Neural progenitor cell (in vitro differentiated cells): ENCODE measurements around the gene TPCN2. TPM values are rescaled to one million over a fixed set of nuclear protein-coding genes. Genes with fewer than 3 reads are reported as not detected.

Experiments used
- DNase-seq: peaks from one replicate; pipeline ENCODE4 v3.0.0-alpha.2; 2016; ENCODE audit warnings: low spot score
- H2AFZ ChIP-seq: fragments of 200-600 bp; sonication (generic); replicated peaks from 2 replicates; pipeline ENCODE4 v1.6.1; 2016; ENCODE audit warnings: antibody characterized with exemption
- H3F3A ChIP-seq: fragments of 200-600 bp; sonication (generic); 2 replicates; pipeline ENCODE4 v1.6.1; 2016; ENCODE audit warnings: antibody characterized with exemption, low read depth
- H3K27ac ChIP-seq: fragments of 200-600 bp; sonication (generic); 2 replicates; pipeline ENCODE4 v1.5.1; 2016; ENCODE audit warnings: mild to moderate bottlenecking
- H3K27me3 ChIP-seq: fragments of 200-600 bp; sonication (generic); 2 replicates; pipeline ENCODE4 v1.6.1; 2016; ENCODE audit warnings: mild to moderate bottlenecking, moderate library complexity
- H3K36me3 ChIP-seq: fragments of 200-600 bp; sonication (generic); 2 replicates; pipeline ENCODE4 v1.5.1; 2016
- H3K4me1 ChIP-seq: fragments of 200-600 bp; sonication (generic); 2 replicates; pipeline ENCODE4 v1.6.1; 2016; ENCODE audit warnings: mixed run types
- H3K4me2 ChIP-seq: fragments of 200-600 bp; sonication (generic); 2 replicates; pipeline ENCODE4 v1.6.1; 2016
- H3K4me3 ChIP-seq: fragments of 200-600 bp; sonication (generic); 2 replicates; pipeline ENCODE4 v1.5.1; 2016
- H3K79me2 ChIP-seq: fragments of 200-600 bp; sonication (generic); 2 replicates; pipeline ENCODE4 v1.6.1; 2016; ENCODE audit warnings: low read depth
- H3K9ac ChIP-seq: fragments of 200-600 bp; sonication (generic); 2 replicates; pipeline ENCODE4 v1.6.1; 2016
- H3K9me3 ChIP-seq: fragments of 200-600 bp; sonication (generic); 2 replicates; pipeline ENCODE4 v1.5.1; 2016; ENCODE audit warnings: low read depth
- H4K20me1 ChIP-seq: fragments of 200-600 bp; sonication (generic); 2 replicates; pipeline ENCODE4 v1.6.1; 2016; ENCODE audit warnings: low read depth
- H3K27ac Mint-ChIP-seq: 3 replicates; pipeline ENCODE4 v1.8.0; 2021; ENCODE audit warnings: mixed read lengths
- H3K27me3 Mint-ChIP-seq: 2 replicates; pipeline ENCODE4 v1.8.0; 2022; ENCODE audit warnings: low read depth, mild to moderate bottlenecking, inconsistent platforms, moderate library complexity, mixed read lengths; ENCODE audit not compliant: insufficient read depth
- H3K36me3 Mint-ChIP-seq: 3 replicates; pipeline ENCODE4 v1.8.0; 2021; ENCODE audit warnings: mixed read lengths
- H3K4me1 Mint-ChIP-seq: 3 replicates; pipeline ENCODE4 v1.8.0; 2021; ENCODE audit warnings: mixed read lengths
- H3K4me3 Mint-ChIP-seq: 3 replicates; pipeline ENCODE4 v1.8.0; 2021; ENCODE audit warnings: mild to moderate bottlenecking, moderate library complexity, mixed read lengths
- H3K9me3 Mint-ChIP-seq: 3 replicates; pipeline ENCODE4 v1.8.0; 2020; ENCODE audit warnings: mixed read lengths
- CTCF ChIP-seq: fragments of 200-600 bp; sonication (generic); IDR thresholded peaks from 2 replicates; pipeline ENCODE4 v1.5.1; 2017; ENCODE audit warnings: antibody characterized with exemption, mild to moderate bottlenecking
- EZH2 ChIP-seq: fragments of 200-600 bp; sonication (generic); IDR thresholded peaks from 2 replicates; pipeline ENCODE4 v1.6.1; 2017; ENCODE audit warnings: antibody characterized with exemption, mild to moderate bottlenecking, moderate library complexity
- EZH2phosphoT487 ChIP-seq: fragments of 200-600 bp; sonication (generic); IDR thresholded peaks from 2 replicates; pipeline ENCODE4 v1.6.1; 2017; ENCODE audit warnings: antibody characterized with exemption
- total RNA-seq: library from RNA; depleted of rRNA; stranded (reverse); fragments of >200 nt; gene quantifications from 2 replicates; pipeline ENCODE4 v1.2.3, GENCODE V29; 2015; ENCODE audit warnings: low replicate concordance

The TPCN2 gene
- total RNA-seq, 1 donor from 2014 or later = 7.2 TPM

- H3K27ac Mint-ChIP-seq = no peak overlapping the region
- peaks cover 3% of the 10 kb centered on the region for H3K27me3 Mint-ChIP-seq
- no peaks in the 10 kb centered on the region for H3K9me3 Mint-ChIP-seq
- no peak overlapping the region for H3K4me3 ChIP-seq
- H3K36me3 ChIP-seq = no peaks in the 10 kb centered on the region
- H3K4me3 Mint-ChIP-seq = no peak overlapping the region
- no peaks in the 10 kb centered on the region for H3K4me1 ChIP-seq
- peaks cover 24% of the 10 kb centered on the region for H3K4me1 Mint-ChIP-seq
- no peaks in the 10 kb centered on the region for H3F3A ChIP-seq
- no peaks in the 10 kb centered on the region for H3K79me2 ChIP-seq
- H3K27ac ChIP-seq = no peak overlapping the region
- H3K36me3 Mint-ChIP-seq = no peaks in the 10 kb centered on the region
- no peaks in the 10 kb centered on the region for H3K27me3 ChIP-seq
- TF ChIP-seq EZH2 = no peak
- no peak for TF ChIP-seq EZH2phosphoT487
- no peak for TF ChIP-seq CTCF
- H2AFZ ChIP-seq = no peak overlapping the region
- no peak for DNase-seq
- H4K20me1 ChIP-seq = no peaks in the 10 kb centered on the region
- no peak overlapping the region for H3K4me2 ChIP-seq
- no peak overlapping the region for H3K9ac ChIP-seq
- no peaks in the 10 kb centered on the region for H3K9me3 ChIP-seq
Observed at GRCh38 chr11:69003866-69004367, 44.8 kb upstream of the TPCN2 start.

- H3K9me3 ChIP-seq = no peaks in the 10 kb centered on the region
- Mint-ChIP-seq H3K27me3 (peaks cover 6% of the 10 kb centered on the region), H3K9me3 (no peaks in the 10 kb centered on the region), H3K36me3 (no peaks in the 10 kb centered on the region), H3K4me3 (no peak overlapping the region), H3K4me1 (peaks cover 25% of the 10 kb centered on the region), H3K27ac (no peak overlapping the region)
- no peak overlapping the region for H3K9ac ChIP-seq
- H3F3A ChIP-seq = no peaks in the 10 kb centered on the region
- no peaks in the 10 kb centered on the region for H3K27me3 ChIP-seq
- no peak for DNase-seq
- H3K36me3 ChIP-seq = no peaks in the 10 kb centered on the region
- no peaks in the 10 kb centered on the region for H3K4me1 ChIP-seq
- no peaks in the 10 kb centered on the region for H4K20me1 ChIP-seq
- no peak overlapping the region for H3K4me2 ChIP-seq
- H3K27ac ChIP-seq = no peak overlapping the region
- TF ChIP-seq EZH2 (no peak), EZH2phosphoT487 (no peak), CTCF (no peak)
- no peaks in the 10 kb centered on the region for H3K79me2 ChIP-seq
- no peak overlapping the region for H3K4me3 ChIP-seq
- H2AFZ ChIP-seq = no peak overlapping the region
Observed at GRCh38 chr11:69004411-69005182, 44.1 kb upstream of the TPCN2 start.

- DNase-seq = no peak
- no peak overlapping the region for H2AFZ ChIP-seq
- TF ChIP-seq EZH2 (no peak), CTCF (no peak), EZH2phosphoT487 (no peak)
Observed at GRCh38 chr11:69005183-69005630, 43.5 kb upstream of the TPCN2 start.

More at GRCh38 chr11:69005183-69005630, 43.5 kb upstream of the TPCN2 start:
- H3K4me3 Mint-ChIP-seq = peak overlapping the region; percentile 59
- no peaks in the 10 kb centered on the region for H3K4me1 ChIP-seq
- H3K27me3 Mint-ChIP-seq = peaks cover 6% of the 10 kb centered on the region
- H3K4me2 ChIP-seq = no peak overlapping the region
- H3K4me3 ChIP-seq = no peak overlapping the region
- no peaks in the 10 kb centered on the region for H3K36me3 ChIP-seq
- H3K27ac Mint-ChIP-seq = no peak overlapping the region
- H3K9me3 ChIP-seq = no peaks in the 10 kb centered on the region
- peaks cover 25% of the 10 kb centered on the region for H3K4me1 Mint-ChIP-seq
- no peaks in the 10 kb centered on the region for H3F3A ChIP-seq
- H3K27ac ChIP-seq = no peak overlapping the region
- H3K27me3 ChIP-seq = no peaks in the 10 kb centered on the region
- H3K9ac ChIP-seq = no peak overlapping the region
- no peaks in the 10 kb centered on the region for H3K36me3 Mint-ChIP-seq
- no peaks in the 10 kb centered on the region for H3K79me2 ChIP-seq
- H4K20me1 ChIP-seq = no peaks in the 10 kb centered on the region
- no peaks in the 10 kb centered on the region for H3K9me3 Mint-ChIP-seq
